Gastroesophageal sphincter (tissue), 3 donors: ENCODE data around the gene PRLR.

Experiments used
- CTCF ChIP-seq, 4 experiments: fragments of 200-600 bp in 2 of 4; fragments of 450-650 bp in 2 of 4; sonication (generic) in 1 of 4; IDR thresholded peaks; one replicate each; pipeline ENCODE4 v1.5.1; 2017 to 2019; ENCODE audit warnings: antibody characterized with exemption in 4 of 4, mild to moderate bottlenecking in 2 of 4, moderate library complexity in 2 of 4
- EP300 ChIP-seq: sonication (generic); formaldehyde crosslinking; IDR thresholded peaks from one replicate; pipeline ENCODE4 v1.6.1; 2017; ENCODE audit warnings: antibody characterized with exemption, mild to moderate bottlenecking
- POLR2A ChIP-seq, 2 donors: fragments of 450-650 bp; IDR thresholded peaks; one replicate each; pipeline ENCODE4 v1.6.1; 2017; ENCODE audit warnings: antibody characterized with exemption in 2 of 2, mild to moderate bottlenecking in 2 of 2, moderate library complexity in 1 of 2
- POLR2AphosphoS5 ChIP-seq: sonication (generic); formaldehyde crosslinking; IDR thresholded peaks from one replicate; pipeline ENCODE4 v1.6.1; 2017; ENCODE audit warnings: antibody characterized with exemption

- TF ChIP-seq POLR2A (IDR thresholded peaks at IDR 0.05) (no peak), CTCF (IDR thresholded peaks at IDR 0.05) (no peak), POLR2AphosphoS5 (no peak), EP300 (no peak)
These were observed 16.2 kb downstream of the PRLR start for GRCh38 chr5:35214051-35214450.
